HepG2 (cell line): ENCODE results near the gene EFCAB8. TPM values are rescaled to one million over a fixed set of nuclear protein-coding genes. Genes with fewer than 3 reads are reported as not detected.

ENCODE experiments used
- ATAC-seq: fragments of 200-7000 bp; cut with Tn5 transposase; 3 replicates; pipeline ENCODE4 v1.9.1; 2020; ENCODE audit warnings: mild to moderate bottlenecking, moderate library complexity
- BruUV-seq: library from RNA; stranded (reverse); fragments of 400-500 nt; replicated peaks from 2 replicates; lab custom pipeline; 2021; lab: Mats Ljungman, UMichigan
- CTCF ChIA-PET: fragments of 300-600 bp; formaldehyde crosslinking; extraction: SDS; loops from one replicate; lab custom pipeline; 2021; ENCODE audit warnings: low total read pairs, inconsistent platforms, low intra/inter-chr PET ratio; lab: Yijun Ruan, JAX
- POLR2A ChIA-PET: fragments of 350-600 bp; sonication (Branson Sonifier 250); formaldehyde crosslinking; loops from one replicate; lab custom pipeline; 2020; ENCODE audit warnings: antibody characterized with exemption, inconsistent platforms; lab: Yijun Ruan, JAX
- DNase-seq: peaks from one replicate; pipeline ENCODE4 v3.0.0-alpha.2; 2015; ENCODE audit warnings: low spot score
- FAIRE-seq: peaks from 3 replicates; lab custom pipeline; 2011; peaks lifted over from hg19 to GRCh38; lab: Jason Lieb, UNC
- H2AFZ ChIP-seq: one replicate; pipeline ENCODE4 v1.6.1; 2011; ENCODE audit warnings: low read length, inconsistent platforms
- H3K27ac ChIP-seq: fragments of 300-600 bp; 3 replicates; pipeline ENCODE4 v1.8.0; 2011; ENCODE audit warnings: mixed run types, mild to moderate bottlenecking, mixed read lengths, low read length, inconsistent platforms; ENCODE audit not compliant: insufficient read depth; ENCODE audit errors: extremely low read length
- H3K27me3 ChIP-seq, 2 experiments: fragments of 200-600 bp in 1 of 2; 2 replicates in 1 of 2; 3 replicates in 1 of 2; pipeline versions ENCODE4 v1.6.0 to v1.8.0; 2011; ENCODE audit warnings: low read length in 2 of 2, mild to moderate bottlenecking in 2 of 2, moderate library complexity in 2 of 2, inconsistent platforms in 1 of 2; ENCODE audit not compliant: insufficient read depth in 2 of 2, control insufficient read depth in 1 of 2
- H3K36me3 ChIP-seq, 2 experiments: fragments of 200-600 bp in 1 of 2; replicated peaks in 1 of 2; 2 replicates in 1 of 2; 3 replicates in 1 of 2; pipeline versions ENCODE4 v1.5.1 to v1.8.0; 2011; ENCODE audit warnings: low read length in 2 of 2, inconsistent platforms in 1 of 2; ENCODE audit not compliant: insufficient read depth in 2 of 2, control insufficient read depth in 1 of 2
- H3K4me1 ChIP-seq: 2 replicates; pipeline ENCODE4 v1.5.1; 2012; ENCODE audit warnings: low read length, inconsistent platforms; ENCODE audit not compliant: insufficient read depth
- H3K4me2 ChIP-seq: 2 replicates; pipeline ENCODE4 v1.6.0; 2011; ENCODE audit warnings: low read depth, low read length, inconsistent platforms
- H3K4me3 ChIP-seq, 3 experiments: fragments of 200-600 bp in 1 of 3; sonication (generic), shearing (Covaris generic) in 1 of 3; replicated peaks in 1 of 3; 2 replicates each; pipeline ENCODE4 v1.5.1; 2011 to 2016; ENCODE audit warnings: low read length in 3 of 3, inconsistent platforms in 2 of 3, low read depth in 2 of 3, mild to moderate bottlenecking in 2 of 3, control low read depth in 1 of 3, mixed read lengths in 1 of 3; ENCODE audit not compliant: insufficient read depth in 1 of 3
- H3K79me2 ChIP-seq: one replicate; pipeline ENCODE4 v1.6.1; 2011; ENCODE audit warnings: low read length, inconsistent platforms; ENCODE audit not compliant: insufficient read depth
- H3K9ac ChIP-seq: 2 replicates; pipeline ENCODE4 v1.6.0; 2011; ENCODE audit warnings: mild to moderate bottlenecking, low read depth, low read length, inconsistent platforms; ENCODE audit not compliant: insufficient read depth
- H3K9me3 ChIP-seq: 2 replicates; pipeline ENCODE4 v1.5.1; 2012; ENCODE audit warnings: mild to moderate bottlenecking, low read length
- H4K20me1 ChIP-seq: 2 replicates; pipeline ENCODE4 v1.6.0; 2011; ENCODE audit warnings: inconsistent platforms, mild to moderate bottlenecking, low read length, moderate library complexity; ENCODE audit not compliant: insufficient read depth
- ARNTL ChIP-seq: sonication (generic); formaldehyde crosslinking; IDR thresholded peaks from 2 replicates; pipeline ENCODE4 v1.4.0; 2020; ENCODE audit warnings: mild to moderate bottlenecking, missing genetic modification reagents
- CSRNP2 ChIP-seq: sonication (generic); formaldehyde crosslinking; conservative IDR thresholded peaks from 2 replicates; pipeline ENCODE4 v1.8.0; 2022; ENCODE audit warnings: low read depth, missing genetic modification reagents
- GPBP1L1 ChIP-seq: sonication (generic); formaldehyde crosslinking; IDR thresholded peaks from 2 replicates; pipeline ENCODE4 v1.5.0; 2020; ENCODE audit warnings: mild to moderate bottlenecking, missing genetic modification reagents
- HNF4G ChIP-seq, 2 experiments: sonication (generic) in 1 of 2; formaldehyde crosslinking in 1 of 2; IDR thresholded peaks; 2 replicates each; pipeline versions ENCODE4 v1.4.0 to v1.6.1; 2011 to 2020; ENCODE audit warnings: borderline replicate concordance in 2 of 2, low read depth in 2 of 2, mild to moderate bottlenecking in 2 of 2, low read length in 1 of 2, missing genetic modification reagents in 1 of 2, moderate library complexity in 1 of 2
- NFKB2 ChIP-seq: sonication (generic); formaldehyde crosslinking; IDR thresholded peaks from 2 replicates; pipeline ENCODE4 v1.4.0; 2020; ENCODE audit warnings: missing genetic modification reagents, borderline replicate concordance
- PHF5A ChIP-seq: IDR thresholded peaks from one replicate; pipeline ENCODE4 v1.6.1; 2018; ENCODE audit warnings: low read depth, missing genetic modification reagents; ENCODE audit not compliant: unreplicated experiment
- POLR2G ChIP-seq: fragments of 200-400 bp; formaldehyde crosslinking; IDR thresholded peaks from 2 replicates; pipeline ENCODE4 v1.6.1; 2018; ENCODE audit warnings: mild to moderate bottlenecking, low read depth, low read length, moderate library complexity
- RXRA ChIP-seq: sonication (generic); formaldehyde crosslinking; IDR thresholded peaks from 2 replicates; pipeline ENCODE4 v1.5.1; 2020; ENCODE audit warnings: missing genetic modification reagents
- SMYD3 ChIP-seq: sonication (generic); formaldehyde crosslinking; IDR thresholded peaks from 2 replicates; pipeline ENCODE4 v1.8.1; 2023; ENCODE audit warnings: mild to moderate bottlenecking, missing genetic modification reagents
- TAF15 ChIP-seq: fragments of 200-400 bp; formaldehyde crosslinking; IDR thresholded peaks from one replicate; pipeline ENCODE4 v1.6.1; 2018; ENCODE audit warnings: mild to moderate bottlenecking, low read depth, low read length; ENCODE audit not compliant: poor library complexity, severe bottlenecking
- WIZ ChIP-seq: sonication (generic); formaldehyde crosslinking; IDR thresholded peaks from 2 replicates; pipeline ENCODE4 v1.5.1; 2020; ENCODE audit warnings: mild to moderate bottlenecking, missing genetic modification reagents
- ZNF572 ChIP-seq: sonication (generic); formaldehyde crosslinking; IDR thresholded peaks from 2 replicates; pipeline ENCODE4 v1.5.1; 2020; ENCODE audit warnings: mild to moderate bottlenecking, missing genetic modification reagents
- ZNF644 ChIP-seq: IDR thresholded peaks from 2 replicates; pipeline ENCODE4 v1.6.1; 2016; ENCODE audit warnings: low read depth
- ZNF883 ChIP-seq: sonication (generic); formaldehyde crosslinking; IDR thresholded peaks from 2 replicates; pipeline ENCODE4 v1.5.1; 2020; ENCODE audit warnings: mild to moderate bottlenecking, missing genetic modification reagents; ENCODE audit errors: not compliant biosample characterization
- WGBS: methylation state at CpG from one replicate; pipeline ENCODE4 v1.1.6; 2017; ENCODE audit warnings: low lambda C conversion rate; 5-methylcytosine and 5-hydroxymethylcytosine counted together
- in situ Hi-C: cut with HindIII; loops from 2 replicates; pipeline ENCODE4 v1.10.0; 2017; ENCODE audit warnings: low pct_unique_long_range_greater_than_20kb; ENCODE audit not compliant: extremely low pct_ligation_motif_present
- intact Hi-C: fragments of 100-400 bp; cut with micrococcal nuclease; formaldehyde crosslinking; loops from one replicate; pipeline ENCODE4 v1.10.0; 2022; ENCODE audit not compliant: unreplicated experiment
- polyA plus RNA-seq, 8 experiments: library from polyadenylated mRNA; depleted of rRNA in 3 of 8; stranded (reverse) in 7 of 8; unstranded in 1 of 8; fragments of >200 nt; fragmentation: Illumina TruSeq in 4 of 8; extraction: Trizol in 4 of 8; gene quantifications; 2 replicates each; pipeline versions ENCODE4 v1.2.1 to v1.2.3, GENCODE V29; 2011 to 2016; ENCODE audit warnings: low read depth in 4 of 8, missing spikeins in 1 of 8, mixed read lengths in 1 of 8; ENCODE audit not compliant: insufficient read depth in 1 of 8
- total RNA-seq, 5 experiments: library from RNA; depleted of rRNA; stranded (reverse); fragments of >200 nt; fragmentation: Illumina TruSeq; extraction: Trizol; gene quantifications; 2 replicates each; pipeline ENCODE4 v1.2.3, GENCODE V29; 2016; ENCODE audit warnings: low read depth in 1 of 5
- TF ChIP-seq, protein P1 (sequence below): sonication (generic); formaldehyde crosslinking; IDR thresholded peaks from 2 replicates; pipeline ENCODE4 v1.5.0; 2020; ENCODE audit warnings: mild to moderate bottlenecking, missing genetic modification reagents, moderate library complexity

EFCAB8 gene
- total and polyA plus RNA-seq, 2 of the 13 experiments (the other 11 are each of a cell fraction or from before 2014, with no cell fraction given) = 0.15 to 0.22 TPM

GRCh38 chr20:32822225-32822624 lies 36.5 kb upstream of the EFCAB8 start:
- peaks cover 6% of the 10 kb centered on the region; the same call in 1 of the 2 replicates for H3K9me3 ChIP-seq
- H3K27ac ChIP-seq = no peak overlapping the region
- no peak overlapping the region for H3K4me3 ChIP-seq
- TF ChIP-seq RXRA (CRISPR knock-in tag) = no peak
- no peak for TF ChIP-seq ARNTL (CRISPR knock-in tag)
- TF ChIP-seq WIZ = no peak
- no peak for TF ChIP-seq NFKB2
- TF ChIP-seq CSRNP2 (CRISPR knock-in tag) = no peak
- TF ChIP-seq ZNF572 = no peak
- TF ChIP-seq, protein P1, sequence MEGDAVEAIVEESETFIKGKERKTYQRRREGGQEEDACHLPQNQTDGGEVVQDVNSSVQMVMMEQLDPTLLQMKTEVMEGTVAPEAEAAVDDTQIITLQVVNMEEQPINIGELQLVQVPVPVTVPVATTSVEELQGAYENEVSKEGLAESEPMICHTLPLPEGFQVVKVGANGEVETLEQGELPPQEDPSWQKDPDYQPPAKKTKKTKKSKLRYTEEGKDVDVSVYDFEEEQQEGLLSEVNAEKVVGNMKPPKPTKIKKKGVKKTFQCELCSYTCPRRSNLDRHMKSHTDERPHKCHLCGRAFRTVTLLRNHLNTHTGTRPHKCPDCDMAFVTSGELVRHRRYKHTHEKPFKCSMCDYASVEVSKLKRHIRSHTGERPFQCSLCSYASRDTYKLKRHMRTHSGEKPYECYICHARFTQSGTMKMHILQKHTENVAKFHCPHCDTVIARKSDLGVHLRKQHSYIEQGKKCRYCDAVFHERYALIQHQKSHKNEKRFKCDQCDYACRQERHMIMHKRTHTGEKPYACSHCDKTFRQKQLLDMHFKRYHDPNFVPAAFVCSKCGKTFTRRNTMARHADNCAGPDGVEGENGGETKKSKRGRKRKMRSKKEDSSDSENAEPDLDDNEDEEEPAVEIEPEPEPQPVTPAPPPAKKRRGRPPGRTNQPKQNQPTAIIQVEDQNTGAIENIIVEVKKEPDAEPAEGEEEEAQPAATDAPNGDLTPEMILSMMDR = no peak
- TF ChIP-seq HNF4G (IDR thresholded peaks at IDR 0.05; ENCODE audit: borderline replicate concordance, low read depth, low read length) = no peak
- TF ChIP-seq HNF4G (CRISPR knock-in tag; IDR thresholded peaks at IDR 0.05; ENCODE audit: borderline replicate concordance, low read depth) = no peak
- TF ChIP-seq ZNF644 (CRISPR knock-in tag) = no peak
- no peak for TF ChIP-seq POLR2G
- TF ChIP-seq GPBP1L1 (CRISPR knock-in tag) = no peak
- TF ChIP-seq ZNF883 (CRISPR knock-in tag) = no peak
- no peak for TF ChIP-seq PHF5A (CRISPR knock-in tag)
- TF ChIP-seq SMYD3 (CRISPR knock-in tag) = no peak
- TF ChIP-seq TAF15 = no peak
- in situ Hi-C loops = no loop called here
- peaks cover 61% of the 10 kb centered on the region for H3K79me2 ChIP-seq
- H3K36me3 ChIP-seq = peaks cover 6 to 8% of the 10 kb centered on the region in 2 experiments
- peaks cover 34% of the 10 kb centered on the region for H4K20me1 ChIP-seq
- 94% methylated on average over 5 of the region's 5 CpGs for WGBS
- H3K9ac ChIP-seq = no peak overlapping the region
- peak overlapping the region; percentile 98 for H3K4me2 ChIP-seq
- no TSS peak for BruUV-seq
- H2AFZ ChIP-seq = no peak overlapping the region
- ChIA-PET CTCF (no interaction called here), POLR2A (interaction anchor here (0.6 kb wide), 1 partner anchor 572 kb away, joined by 4 read pairs; no protein-coding TSS in a partner anchor)
- peaks cover 0 to 4% of the 10 kb centered on the region in 2 experiments; a peak in 1 of 5 replicates for H3K27me3 ChIP-seq
- FAIRE-seq = no peak
- peaks cover 59% of the 10 kb centered on the region for H3K4me1 ChIP-seq
- ATAC-seq = no peak
- DNase-seq = no peak
- intact Hi-C loops = loop anchor here (2.0 kb wide), 1 partner anchor 61 kb away; no protein-coding TSS in a partner anchor
